ENCODE results near the gene TEX10.

DNA sequence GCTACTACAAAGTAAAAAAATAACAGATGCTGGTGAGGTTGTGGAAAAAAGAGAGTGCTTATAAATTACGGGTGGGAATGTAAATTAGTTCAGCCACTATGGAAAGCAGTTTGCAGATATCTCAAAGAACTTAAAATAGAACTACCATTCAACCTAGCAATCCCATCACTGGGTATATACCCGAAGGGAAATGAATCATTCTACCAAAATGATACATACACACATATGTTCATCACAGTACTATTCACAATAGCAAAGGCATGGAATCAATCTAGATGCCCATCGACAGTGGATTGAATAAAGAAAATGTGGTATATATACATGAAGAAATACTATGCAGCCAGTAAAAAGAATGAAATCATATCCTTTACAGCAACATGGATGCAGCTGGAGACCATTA, 6.3 kb upstream of the TEX10 start:
- TF ChIP-seq EZH2 (IDR thresholded peaks at IDR 0.05; ENCODE audit: borderline replicate concordance, low read depth, low read length, severe bottlenecking) (no peak), POLR2AphosphoS5 (IDR thresholded peaks at IDR 0.05; ENCODE audit: insufficient read depth, low read depth, low read length) (no peak), CTCF (IDR thresholded peaks at IDR 0.05; ENCODE audit: extremely low read depth in 1 of 2, insufficient read depth in 1 of 2, low read depth in 1 of 2, low read length in 2 of 2) (no peak), POLR2A (IDR thresholded peaks at IDR 0.05; ENCODE audit: low read depth, low read length) (no peak), JUN (IDR thresholded peaks at IDR 0.05; ENCODE audit: borderline replicate concordance, insufficient read depth, insufficient read length, low read depth) (no peak), MYC (IDR thresholded peaks at IDR 0.05; ENCODE audit: low read depth, low read length) (no peak), MAX (IDR thresholded peaks at IDR 0.05; ENCODE audit: insufficient read depth, insufficient read length) (no peak)
